Brain microvascular endothelial cell (primary cell): ENCODE data around the gene NOL9.
"Not testable (repeated sequence)": the region's sequence is repeated elsewhere in the genome, so short reads cannot be mapped to it uniquely, and the experiment has no call there.

Source experiments
- DNase-seq: peaks from one replicate; pipeline ENCODE4 v3.0.0-alpha.2; 2020
- H3K27ac ChIP-seq: fragments of 250-450 bp; sonication (Bioruptor Pico); 2 replicates; pipeline ENCODE4 v1.5.1; 2020; ENCODE audit warnings: mild to moderate bottlenecking, moderate library complexity
- H3K27me3 ChIP-seq: fragments of 250-450 bp; sonication (Bioruptor Pico); replicated peaks from 2 replicates; pipeline ENCODE4 v1.5.1; 2020; ENCODE audit warnings: mild to moderate bottlenecking
- H3K36me3 ChIP-seq: fragments of 250-450 bp; sonication (Bioruptor Pico); replicated peaks from 2 replicates; pipeline ENCODE4 v1.5.1; 2020; ENCODE audit warnings: mild to moderate bottlenecking
- H3K4me3 ChIP-seq: 2 replicates; pipeline ENCODE4 v1.5.1; 2011; ENCODE audit warnings: low read depth, mild to moderate bottlenecking, control low read depth, low read length, moderate library complexity
- in situ Hi-C: cut with HindIII; loops from 2 replicates; pipeline ENCODE4 v1.10.0; 2017; ENCODE audit warnings: low sequenced_read_pairs, low pct_ligation_motif_present
- TF ChIP-seq, protein P1 (sequence below): IDR thresholded peaks from 2 replicates; pipeline ENCODE4 v1.5.1; 2011; ENCODE audit warnings: low read depth, mild to moderate bottlenecking, moderate library complexity, low read length, control low read depth, inconsistent platforms; ENCODE audit errors: missing control alignments

NOL9 gene

DNA sequence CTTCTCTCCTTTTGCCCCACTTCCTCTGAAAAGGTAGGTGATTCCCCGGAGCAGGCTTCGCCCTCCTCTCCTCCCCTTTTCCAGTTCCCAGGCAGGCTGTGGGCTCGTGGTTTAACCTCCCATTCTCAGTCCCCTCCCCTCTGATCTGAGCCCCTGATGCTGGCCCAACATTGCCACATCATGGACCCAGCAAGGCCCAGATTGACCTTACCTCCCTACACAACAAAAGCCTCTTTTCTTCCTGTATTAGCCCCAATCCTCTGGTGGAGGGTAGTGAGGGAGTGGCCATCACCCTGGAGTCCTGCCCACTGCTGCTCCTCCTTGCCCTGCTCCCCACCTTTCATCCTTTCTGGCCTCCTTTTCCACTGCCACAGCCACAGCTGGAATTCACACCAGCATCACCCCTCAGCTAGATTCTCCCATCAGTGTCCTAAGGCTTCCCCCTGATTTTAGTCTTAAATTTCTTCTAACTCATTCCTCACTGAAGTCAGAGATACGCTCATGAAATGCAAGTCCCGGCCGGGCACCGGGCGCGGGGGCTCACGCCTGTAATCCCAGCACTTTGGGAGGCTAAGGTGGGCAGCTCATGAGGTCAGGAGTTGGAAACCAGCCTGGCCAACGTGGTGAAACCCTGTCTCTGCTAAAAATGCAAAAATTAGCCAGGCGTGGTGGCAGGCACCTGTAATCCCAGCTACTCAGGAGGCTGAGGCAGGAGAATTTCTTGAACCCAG lies 18.5 kb upstream of the NOL9 start:
- TF ChIP-seq, protein P1, sequence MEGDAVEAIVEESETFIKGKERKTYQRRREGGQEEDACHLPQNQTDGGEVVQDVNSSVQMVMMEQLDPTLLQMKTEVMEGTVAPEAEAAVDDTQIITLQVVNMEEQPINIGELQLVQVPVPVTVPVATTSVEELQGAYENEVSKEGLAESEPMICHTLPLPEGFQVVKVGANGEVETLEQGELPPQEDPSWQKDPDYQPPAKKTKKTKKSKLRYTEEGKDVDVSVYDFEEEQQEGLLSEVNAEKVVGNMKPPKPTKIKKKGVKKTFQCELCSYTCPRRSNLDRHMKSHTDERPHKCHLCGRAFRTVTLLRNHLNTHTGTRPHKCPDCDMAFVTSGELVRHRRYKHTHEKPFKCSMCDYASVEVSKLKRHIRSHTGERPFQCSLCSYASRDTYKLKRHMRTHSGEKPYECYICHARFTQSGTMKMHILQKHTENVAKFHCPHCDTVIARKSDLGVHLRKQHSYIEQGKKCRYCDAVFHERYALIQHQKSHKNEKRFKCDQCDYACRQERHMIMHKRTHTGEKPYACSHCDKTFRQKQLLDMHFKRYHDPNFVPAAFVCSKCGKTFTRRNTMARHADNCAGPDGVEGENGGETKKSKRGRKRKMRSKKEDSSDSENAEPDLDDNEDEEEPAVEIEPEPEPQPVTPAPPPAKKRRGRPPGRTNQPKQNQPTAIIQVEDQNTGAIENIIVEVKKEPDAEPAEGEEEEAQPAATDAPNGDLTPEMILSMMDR: no peak
- Histone ChIP-seq H3K36me3 (no peaks in the 10 kb centered on the region), H3K27ac (no peak overlapping the region), H3K4me3 (no peak overlapping the region), H3K27me3 (no peaks in the 10 kb centered on the region)
- in situ Hi-C loops: no loop called here
- DNase-seq: no peak

DNA sequence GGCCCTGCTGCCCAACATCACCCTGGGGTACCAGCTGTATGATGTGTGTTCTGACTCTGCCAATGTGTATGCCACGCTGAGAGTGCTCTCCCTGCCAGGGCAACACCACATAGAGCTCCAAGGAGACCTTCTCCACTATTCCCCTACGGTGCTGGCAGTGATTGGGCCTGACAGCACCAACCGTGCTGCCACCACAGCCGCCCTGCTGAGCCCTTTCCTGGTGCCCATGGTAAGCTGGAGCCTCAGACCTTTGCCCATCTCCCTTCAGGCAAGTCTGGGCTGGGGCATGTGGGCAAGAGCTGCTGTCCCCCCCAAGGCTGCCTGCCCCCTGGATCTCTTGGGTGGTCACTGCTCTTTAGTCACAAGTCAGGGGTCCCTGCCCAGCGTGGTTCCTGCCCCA lies 16.7 kb upstream of the NOL9 start:
- DNase-seq: no peak
- Histone ChIP-seq H3K27me3 (peaks cover 1% of the 10 kb centered on the region), H3K36me3 (no peaks in the 10 kb centered on the region), H3K4me3 (no peak overlapping the region), H3K27ac (no peak overlapping the region)
- in situ Hi-C loops: no loop called here
- TF ChIP-seq, protein P1: no peak

DNA sequence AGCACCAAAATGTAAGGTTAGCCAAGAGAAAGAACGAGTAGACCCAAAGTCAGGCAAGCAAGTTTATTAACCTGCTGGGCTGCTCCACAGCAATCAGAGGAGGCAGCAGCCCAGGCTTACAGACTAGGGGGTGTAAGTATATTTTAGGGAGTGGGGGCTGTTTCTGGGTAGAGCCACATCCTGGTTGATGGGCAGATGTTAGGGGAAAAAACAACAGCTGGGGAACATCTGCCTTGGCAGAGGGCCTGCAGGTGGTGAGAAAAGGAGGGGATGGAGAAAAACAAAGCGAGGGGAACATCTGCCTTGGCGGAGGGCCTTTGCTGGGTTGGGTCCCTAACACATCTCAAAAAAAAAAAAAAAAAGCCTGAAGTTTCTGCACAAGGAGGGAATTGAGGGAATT lies 15.8 kb upstream of the NOL9 start:
- in situ Hi-C loops: no loop called here
- TF ChIP-seq, protein P1: no peak
- H3K4me3 ChIP-seq: no peak overlapping the region
- no peak for DNase-seq
- no peaks in the 10 kb centered on the region for H3K36me3 ChIP-seq
- H3K27me3 ChIP-seq: peaks cover 4% of the 10 kb centered on the region
- H3K27ac ChIP-seq: no peak overlapping the region

DNA sequence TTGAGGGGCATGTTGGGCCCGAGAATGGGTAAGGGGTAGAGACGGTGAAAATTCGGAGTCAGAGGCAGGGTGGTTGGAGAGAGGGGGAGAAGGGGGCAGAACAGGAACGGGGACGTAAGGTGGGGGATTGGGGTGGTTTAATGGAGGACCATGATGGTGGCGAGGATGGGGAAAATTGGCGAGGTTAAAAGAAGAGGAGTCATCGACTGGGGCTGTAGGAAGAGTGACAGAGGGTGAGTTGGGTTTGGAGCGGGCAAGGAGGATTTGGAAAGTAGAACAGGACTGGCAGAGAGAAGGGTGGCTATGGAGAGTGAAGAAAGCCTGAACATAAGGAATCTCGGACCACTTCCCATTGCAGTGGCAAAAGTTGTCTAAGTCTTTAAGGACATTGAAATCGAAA lies 14.7 kb upstream of the NOL9 start:
- no peak overlapping the region for H3K4me3 ChIP-seq
- no peak for DNase-seq
- no peaks in the 10 kb centered on the region for H3K36me3 ChIP-seq
- H3K27me3 ChIP-seq: peaks cover 4% of the 10 kb centered on the region
- TF ChIP-seq, protein P1: no peak
- H3K27ac ChIP-seq: no peak overlapping the region
- in situ Hi-C loops: no loop called here

DNA sequence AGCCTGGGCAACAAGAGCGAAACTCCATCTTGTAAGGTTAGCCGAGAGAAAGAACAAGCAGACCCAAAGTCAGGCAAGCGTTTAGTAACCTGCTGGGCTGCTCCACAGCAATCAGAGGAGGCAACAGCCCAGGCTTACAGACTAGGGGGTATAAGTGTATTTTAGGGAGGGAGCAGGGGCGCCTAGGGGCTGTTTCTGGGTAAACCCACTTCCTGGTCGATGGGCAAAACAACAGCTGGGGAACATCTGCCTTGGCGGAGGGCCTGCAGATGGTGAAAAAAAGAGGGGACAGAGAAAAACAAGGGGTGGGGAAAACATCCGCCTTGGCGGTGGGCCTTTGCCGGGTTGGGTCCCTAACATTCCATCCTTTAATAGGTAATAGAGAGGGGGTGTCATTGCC lies 6.0 kb upstream of the NOL9 start:
- Histone ChIP-seq H3K36me3 (no peaks in the 10 kb centered on the region), H3K27me3 (no peaks in the 10 kb centered on the region), H3K27ac (no peak overlapping the region), H3K4me3 (no peak overlapping the region)
- in situ Hi-C loops: no loop called here
- TF ChIP-seq, protein P1: no peak
- DNase-seq: no peak

DNA sequence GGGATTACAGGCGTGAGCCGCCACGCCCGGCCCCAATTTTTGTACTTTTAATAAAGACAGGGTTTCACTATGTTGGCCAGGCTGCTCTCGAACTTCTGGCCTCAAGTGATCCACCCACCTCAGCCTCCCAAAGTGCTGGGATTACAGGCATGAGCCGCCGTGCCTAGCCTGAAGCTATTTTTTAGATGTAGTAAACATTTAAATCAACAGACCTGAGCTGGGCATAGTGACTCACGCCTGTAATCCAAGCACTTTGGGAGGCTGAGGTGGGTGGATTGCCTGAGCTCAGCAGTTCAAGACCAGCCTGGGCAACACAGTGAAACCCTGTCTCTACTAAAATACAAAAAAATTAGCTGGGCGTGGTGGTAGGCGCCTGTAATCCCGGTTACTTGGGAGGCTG lies 4.8 kb upstream of the NOL9 start:
- H3K27me3 ChIP-seq, H3K27ac ChIP-seq, DNase-seq, H3K36me3 ChIP-seq, in situ Hi-C loops, H3K4me3 ChIP-seq: not testable (repeated sequence)
